Vagina (tissue), 2 donors: ENCODE results near the gene TNFAIP8L3. TPM values are rescaled to one million over a fixed set of nuclear protein-coding genes. Genes with fewer than 3 reads are reported as not detected.
"Not testable (repeated sequence)": the region's sequence is repeated elsewhere in the genome, so short reads cannot be mapped to it uniquely, and the experiment has no call there.

Source experiments
- DNase-seq, 2 donors: peaks; one replicate each; pipeline ENCODE4 v3.0.0-alpha.2; 2017; ENCODE audit errors: extremely low spot score in 2 of 2
- H3K27ac ChIP-seq: fragments of 200-600 bp; sonication (generic); one replicate; pipeline ENCODE4 v1.5.1; 2019
- H3K27me3 ChIP-seq: fragments of 200-600 bp; sonication (generic); one replicate; pipeline ENCODE4 v1.5.1; 2019
- H3K36me3 ChIP-seq, 2 donors: fragments of 200-600 bp; sonication (generic); one replicate each; pipeline ENCODE4 v1.5.1; 2017 to 2019
- H3K4me1 ChIP-seq: fragments of 200-600 bp; sonication (generic); one replicate; pipeline ENCODE4 v1.5.1; 2019
- H3K4me3 ChIP-seq, 2 donors: fragments of 200-600 bp; sonication (generic); 1 replicate in 1 of 2; 2 replicates in 1 of 2; pipeline ENCODE4 v1.5.1; 2016 to 2019
- H3K9me3 ChIP-seq: fragments of 200-600 bp; sonication (generic); one replicate; pipeline ENCODE4 v1.5.1; 2019
- POLR2A ChIP-seq, 2 donors: fragments of 450-650 bp; IDR thresholded peaks; one replicate each; pipeline ENCODE4 v1.6.1; 2017; ENCODE audit warnings: antibody characterized with exemption in 2 of 2, mild to moderate bottlenecking in 2 of 2, moderate library complexity in 2 of 2
- POLR2AphosphoS5 ChIP-seq, 2 donors: sonication (generic); formaldehyde crosslinking; IDR thresholded peaks; one replicate each; pipeline ENCODE4 v1.9.0; 2017; ENCODE audit warnings: antibody characterized with exemption in 2 of 2, mild to moderate bottlenecking in 2 of 2, low read depth in 1 of 2; ENCODE audit not compliant: insufficient read depth in 1 of 2
- intact Hi-C: fragments of 100-400 bp; cut with DNase I; formaldehyde crosslinking; loops from one replicate; pipeline ENCODE4 v1.15.1; 2023
- total RNA-seq: library from RNA; depleted of rRNA; stranded (reverse); fragments of >200 nt; gene quantifications from one replicate; pipeline ENCODE4 v1.2.3, GENCODE V29; 2016
- TF ChIP-seq, protein P1 (sequence below), 3 experiments: fragments of 450-650 bp in 2 of 3; fragments of 200-600 bp in 1 of 3; sonication (generic) in 1 of 3; IDR thresholded peaks; one replicate each; pipeline ENCODE4 v1.5.1; 2017 to 2019; ENCODE audit warnings: antibody characterized with exemption in 3 of 3, mild to moderate bottlenecking in 2 of 3, moderate library complexity in 2 of 3

Gene TNFAIP8L3
- total RNA-seq, 1 donor from 2014 or later, result 21.9 TPM

- Histone ChIP-seq H3K27ac (no peak overlapping the region), H3K36me3 (no peaks in the 10 kb centered on the region), H3K4me3 (no peak overlapping the region), H3K9me3 (no peaks in the 10 kb centered on the region), H3K4me1 (peaks cover 11% of the 10 kb centered on the region), H3K27me3 (no peaks in the 10 kb centered on the region)
- DNase-seq, result no peak
- intact Hi-C loops, result no loop called here
- TF ChIP-seq POLR2AphosphoS5 (IDR thresholded peaks at IDR 0.05; ENCODE audit: insufficient read depth in 1 of 2, low read depth in 1 of 2), result no peak
- TF ChIP-seq, protein P1, sequence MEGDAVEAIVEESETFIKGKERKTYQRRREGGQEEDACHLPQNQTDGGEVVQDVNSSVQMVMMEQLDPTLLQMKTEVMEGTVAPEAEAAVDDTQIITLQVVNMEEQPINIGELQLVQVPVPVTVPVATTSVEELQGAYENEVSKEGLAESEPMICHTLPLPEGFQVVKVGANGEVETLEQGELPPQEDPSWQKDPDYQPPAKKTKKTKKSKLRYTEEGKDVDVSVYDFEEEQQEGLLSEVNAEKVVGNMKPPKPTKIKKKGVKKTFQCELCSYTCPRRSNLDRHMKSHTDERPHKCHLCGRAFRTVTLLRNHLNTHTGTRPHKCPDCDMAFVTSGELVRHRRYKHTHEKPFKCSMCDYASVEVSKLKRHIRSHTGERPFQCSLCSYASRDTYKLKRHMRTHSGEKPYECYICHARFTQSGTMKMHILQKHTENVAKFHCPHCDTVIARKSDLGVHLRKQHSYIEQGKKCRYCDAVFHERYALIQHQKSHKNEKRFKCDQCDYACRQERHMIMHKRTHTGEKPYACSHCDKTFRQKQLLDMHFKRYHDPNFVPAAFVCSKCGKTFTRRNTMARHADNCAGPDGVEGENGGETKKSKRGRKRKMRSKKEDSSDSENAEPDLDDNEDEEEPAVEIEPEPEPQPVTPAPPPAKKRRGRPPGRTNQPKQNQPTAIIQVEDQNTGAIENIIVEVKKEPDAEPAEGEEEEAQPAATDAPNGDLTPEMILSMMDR (IDR thresholded peaks at IDR 0.05), result no peak
- no peak for TF ChIP-seq POLR2A (IDR thresholded peaks at IDR 0.05)
Measured at GRCh38 chr15:51128701-51129100, 34.0 kb upstream of the TNFAIP8L3 start.

DNA sequence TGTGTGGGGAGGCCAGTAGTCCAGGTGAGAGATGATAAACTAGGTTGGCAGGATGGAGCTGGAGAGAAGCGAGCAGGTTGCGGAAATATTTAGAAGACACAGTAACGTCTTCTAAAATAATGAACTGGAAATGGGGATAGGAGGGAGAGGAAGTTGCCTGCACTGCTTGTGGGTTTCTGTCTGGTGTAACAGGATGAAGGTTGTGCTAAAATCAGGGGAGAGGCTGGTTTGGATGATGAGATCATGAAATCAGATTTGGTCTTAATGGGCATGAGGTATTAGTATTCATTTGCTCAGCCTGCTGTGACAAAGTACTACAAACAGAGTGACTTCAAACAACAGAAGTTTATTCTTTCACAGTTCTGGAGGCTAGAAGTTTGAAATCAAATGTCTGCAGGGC, 32.1 kb upstream of the TNFAIP8L3 start:
- no peak for TF ChIP-seq POLR2AphosphoS5 (IDR thresholded peaks at IDR 0.05; ENCODE audit: insufficient read depth in 1 of 2, low read depth in 1 of 2)
- TF ChIP-seq, protein P1 (IDR thresholded peaks at IDR 0.05), result no peak
- TF ChIP-seq POLR2A (IDR thresholded peaks at IDR 0.05), result no peak
- H3K27ac ChIP-seq, result no peak overlapping the region
- H3K4me1 ChIP-seq, result peaks cover 5% of the 10 kb centered on the region
- no peak for DNase-seq
- H3K27me3 ChIP-seq, result no peaks in the 10 kb centered on the region
- intact Hi-C loops, result no loop called here
- no peaks in the 10 kb centered on the region for H3K9me3 ChIP-seq
- H3K4me3 ChIP-seq, result no peak overlapping the region
- H3K36me3 ChIP-seq, result no peaks in the 10 kb centered on the region

DNA sequence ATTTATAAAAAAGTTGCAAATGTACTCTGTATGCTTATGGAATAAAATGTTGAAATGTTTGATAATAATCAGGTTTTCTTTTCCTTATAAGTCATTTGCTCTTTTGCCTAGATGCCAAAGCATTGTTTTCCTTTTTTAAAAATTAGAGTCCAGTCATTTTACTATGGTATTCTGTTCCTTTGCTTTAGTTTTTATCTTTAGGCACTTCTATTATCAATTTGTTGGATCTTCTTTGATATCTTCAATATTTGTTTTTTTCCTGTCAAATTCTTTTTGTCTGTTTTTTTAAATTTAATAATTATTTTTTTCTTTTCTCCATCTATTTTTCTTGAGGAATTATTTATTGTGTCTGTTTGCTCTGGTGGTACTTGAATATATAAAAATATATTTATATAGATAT, 28.3 kb upstream of the TNFAIP8L3 start:
- H3K36me3 ChIP-seq, intact Hi-C loops, H3K9me3 ChIP-seq, H3K27me3 ChIP-seq, H3K27ac ChIP-seq, H3K4me1 ChIP-seq, H3K4me3 ChIP-seq, DNase-seq: not testable (repeated sequence)

DNA sequence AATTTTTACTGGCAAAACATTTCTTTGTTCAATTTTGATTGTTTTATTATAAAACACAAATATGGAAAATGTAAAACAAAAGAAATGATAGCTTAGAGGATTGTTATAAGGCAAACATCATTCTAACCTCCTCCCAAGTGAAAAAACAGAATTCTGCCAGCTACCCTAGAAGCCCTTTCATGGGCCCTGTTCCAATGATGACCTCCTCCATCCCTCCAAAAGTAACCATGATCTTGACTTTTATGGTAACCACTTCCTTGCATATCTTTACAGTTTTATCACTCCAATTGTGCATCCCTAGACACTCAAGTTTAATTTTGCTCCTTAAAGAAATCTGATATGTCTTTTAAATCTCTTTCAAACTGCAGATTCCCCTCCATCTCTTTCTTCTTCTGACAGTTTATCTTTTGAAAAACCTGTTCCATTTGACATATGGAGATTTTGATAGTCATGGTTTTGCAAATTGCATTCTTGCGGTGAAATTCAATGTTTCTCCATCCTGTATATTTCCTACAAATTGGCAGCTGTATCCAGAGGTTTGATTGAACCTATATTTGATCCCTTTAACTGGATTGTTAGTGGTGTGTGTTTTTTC, 27.0 kb upstream of the TNFAIP8L3 start:
- intact Hi-C loops, result no loop called here
- H3K27ac ChIP-seq, result no peak overlapping the region
- no peaks in the 10 kb centered on the region for H3K4me1 ChIP-seq
- no peak overlapping the region for H3K4me3 ChIP-seq
- H3K27me3 ChIP-seq, result no peaks in the 10 kb centered on the region
- DNase-seq, result no peak
- no peaks in the 10 kb centered on the region for H3K36me3 ChIP-seq
- H3K9me3 ChIP-seq, result no peaks in the 10 kb centered on the region
- TF ChIP-seq POLR2AphosphoS5 (IDR thresholded peaks at IDR 0.05; ENCODE audit: insufficient read depth in 1 of 2, low read depth in 1 of 2) (no peak), POLR2A (IDR thresholded peaks at IDR 0.05) (no peak)
- TF ChIP-seq, protein P1 (IDR thresholded peaks at IDR 0.05), result no peak

DNA sequence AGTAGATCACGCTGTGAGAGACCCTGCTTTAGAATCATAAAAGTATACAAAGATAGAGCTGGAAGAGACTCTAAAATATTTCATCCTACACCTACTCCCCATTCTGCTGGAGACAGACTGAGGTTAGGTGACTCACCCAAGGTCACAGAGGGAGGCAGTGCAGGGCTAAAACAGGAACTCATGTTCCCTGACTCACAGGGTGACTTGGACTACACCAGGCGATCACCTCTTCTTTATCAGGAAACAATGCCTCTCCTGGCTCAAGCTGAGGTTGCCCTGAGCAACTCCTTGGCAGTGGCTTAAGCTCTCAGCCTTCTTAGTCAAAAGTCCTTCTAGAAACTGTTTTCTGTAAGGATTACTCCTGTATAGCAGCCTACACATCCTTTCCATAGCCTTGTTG, 26.4 kb upstream of the TNFAIP8L3 start:
- no peaks in the 10 kb centered on the region for H3K4me1 ChIP-seq
- DNase-seq, result no peak
- no peak overlapping the region for H3K27ac ChIP-seq
- no peaks in the 10 kb centered on the region for H3K36me3 ChIP-seq
- TF ChIP-seq POLR2AphosphoS5 (IDR thresholded peaks at IDR 0.05; ENCODE audit: insufficient read depth in 1 of 2, low read depth in 1 of 2), result no peak
- no peak for TF ChIP-seq POLR2A (IDR thresholded peaks at IDR 0.05)
- TF ChIP-seq, protein P1 (IDR thresholded peaks at IDR 0.05), result no peak
- H3K27me3 ChIP-seq, result no peaks in the 10 kb centered on the region
- intact Hi-C loops, result no loop called here
- H3K9me3 ChIP-seq, result no peaks in the 10 kb centered on the region
- no peak overlapping the region for H3K4me3 ChIP-seq
